GM19193 (cell line): ENCODE results near the gene KCNK3.

Experiments used
- POLR2A ChIP-seq: IDR thresholded peaks from 4 replicates; pipeline ENCODE4 v1.6.1; 2011; ENCODE audit not compliant: insufficient read depth, insufficient read length; ENCODE audit errors: extremely low read depth

KCNK3 gene

GRCh38 chr2:26692279-26692896, at the start of gene KCNK3:
Gene KCNK3 (plus strand): TSS chr2:26692722. CDS start chr2:26692876, 154 bp downstream.
- TF ChIP-seq POLR2A: no peak

GRCh38 chr2:26644188-26644835, 48.2 kb upstream of the KCNK3 start:
- no peak for TF ChIP-seq POLR2A

GRCh38 chr2:26645762-26646161, 46.8 kb upstream of the KCNK3 start:
- no peak for TF ChIP-seq POLR2A

GRCh38 chr2:26646986-26647672, 45.4 kb upstream of the KCNK3 start:
- TF ChIP-seq POLR2A: no peak

- TF ChIP-seq POLR2A: no peak
These were observed 44.5 kb upstream of the KCNK3 start for GRCh38 chr2:26647981-26648380.

- no peak for TF ChIP-seq POLR2A
These were observed 44.0 kb upstream of the KCNK3 start for GRCh38 chr2:26648516-26648915.

- TF ChIP-seq POLR2A: no peak
These were observed 43.2 kb upstream of the KCNK3 start for GRCh38 chr2:26649322-26649721.

- no peak for TF ChIP-seq POLR2A
These were observed 42.4 kb upstream of the KCNK3 start for GRCh38 chr2:26649992-26650712.

GRCh38 chr2:26650713-26651469, 41.6 kb upstream of the KCNK3 start:
- no peak for TF ChIP-seq POLR2A

- no peak for TF ChIP-seq POLR2A
These were observed 41.1 kb upstream of the KCNK3 start for GRCh38 chr2:26651470-26651771.

GRCh38 chr2:26651799-26652198, 40.7 kb upstream of the KCNK3 start:
- TF ChIP-seq POLR2A: no peak

GRCh38 chr2:26652361-26653041, 40.0 kb upstream of the KCNK3 start:
- no peak for TF ChIP-seq POLR2A

- TF ChIP-seq POLR2A: no peak
These were observed 39.1 kb upstream of the KCNK3 start for GRCh38 chr2:26653207-26654060.

- TF ChIP-seq POLR2A: no peak
These were observed 38.5 kb upstream of the KCNK3 start for GRCh38 chr2:26654061-26654340.
